HG02938 (cell line): ENCODE data around the gene SOCS6.
"Not testable (repeated sequence)": the region's sequence is repeated elsewhere in the genome, so short reads cannot be mapped to it uniquely, and the experiment has no call there.

Source experiments
- ATAC-seq: cut with Tn5 transposase; IDR thresholded peaks from one replicate; pipeline ENCODE4 v1.9.1; 2021; ENCODE audit warnings: mild to moderate bottlenecking, moderate library complexity; ENCODE audit not compliant: unreplicated experiment

SOCS6 gene

DNA sequence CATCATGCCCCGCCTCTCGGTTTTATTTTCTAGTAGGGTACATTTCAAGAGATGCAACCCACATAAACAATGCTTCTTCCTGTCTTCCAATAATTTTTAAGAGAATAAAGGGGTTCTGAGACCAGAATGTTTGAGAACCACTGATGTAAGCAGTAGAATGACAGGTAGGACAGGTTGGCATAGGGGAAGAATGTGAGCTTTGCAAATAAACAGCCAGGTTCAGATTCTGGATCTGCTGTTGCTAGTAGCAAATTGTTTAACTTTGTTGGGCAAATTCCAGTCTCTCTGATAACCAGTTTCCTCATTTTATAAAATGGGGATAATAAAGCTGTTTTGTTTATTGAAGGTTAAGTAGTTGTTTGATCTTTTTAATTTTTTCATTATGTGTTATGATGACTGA, 32.8 kb downstream of the SOCS6 start:
- no peak for ATAC-seq

DNA sequence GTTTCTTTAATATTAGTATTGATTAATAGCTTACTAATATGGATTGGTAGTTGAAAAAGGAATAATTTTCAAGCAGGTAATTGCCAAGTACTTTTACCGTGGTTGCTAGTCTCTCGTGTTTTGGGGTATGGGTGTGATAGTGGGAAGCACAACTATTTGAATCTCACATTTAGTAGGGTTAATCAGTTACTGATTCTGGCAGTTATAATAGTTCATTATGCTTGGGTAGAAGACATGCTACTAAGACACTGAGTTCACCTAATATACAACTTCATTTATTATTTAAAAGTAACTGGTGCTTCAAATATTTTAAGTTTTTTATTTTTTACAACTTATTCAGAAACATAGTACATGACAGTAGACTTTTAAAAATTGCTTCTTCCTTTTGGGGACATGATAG, 33.5 kb downstream of the SOCS6 start:
- no peak for ATAC-seq

DNA sequence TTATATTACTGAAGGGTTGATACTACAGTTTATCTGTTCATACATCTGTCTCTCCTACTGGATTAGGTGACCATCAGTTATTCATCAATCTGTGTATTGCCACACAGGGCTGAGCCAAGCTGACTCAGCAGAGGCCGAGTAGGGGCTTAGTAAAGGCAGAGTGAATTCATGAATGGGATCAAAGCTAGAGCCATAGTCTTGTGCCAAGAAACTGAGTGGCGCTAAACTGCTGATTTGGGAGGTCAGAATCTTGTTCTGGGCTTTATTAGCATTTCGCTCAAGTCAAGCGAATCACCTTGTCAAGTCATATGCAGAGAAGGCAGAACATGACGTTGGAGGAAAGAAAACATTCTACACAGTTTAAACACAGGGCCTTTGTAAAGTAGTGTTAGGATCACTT, 34.1 kb downstream of the SOCS6 start:
- no peak for ATAC-seq

GRCh38 chr18:70324897-70325296, 36.1 kb downstream of the SOCS6 start:
- ATAC-seq = no peak

DNA sequence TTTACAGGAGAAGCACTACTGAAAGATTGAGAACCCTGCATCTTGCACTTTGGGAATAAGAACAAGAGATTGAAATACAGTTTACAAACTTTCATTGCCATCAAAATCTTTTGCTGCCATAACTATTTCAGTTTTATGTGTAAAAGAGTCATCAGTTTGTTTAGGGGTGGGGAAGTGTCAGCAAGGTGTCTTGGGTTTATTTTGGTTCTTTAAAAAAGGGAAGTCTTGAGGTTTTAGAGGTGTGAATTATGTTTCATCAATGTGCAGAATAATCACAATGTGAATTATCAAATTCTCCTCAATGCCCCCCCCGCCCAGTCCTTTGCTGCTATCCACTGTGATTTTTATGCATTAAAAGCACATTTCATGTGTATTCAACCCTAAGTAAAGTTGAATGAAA, 37.4 kb downstream of the SOCS6 start:
- no peak for ATAC-seq

GRCh38 chr18:70328169-70328568, 39.3 kb downstream of the SOCS6 start:
- no peak for ATAC-seq

GRCh38 chr18:70329071-70329470, 40.2 kb downstream of the SOCS6 start:
- ATAC-seq = no peak

DNA sequence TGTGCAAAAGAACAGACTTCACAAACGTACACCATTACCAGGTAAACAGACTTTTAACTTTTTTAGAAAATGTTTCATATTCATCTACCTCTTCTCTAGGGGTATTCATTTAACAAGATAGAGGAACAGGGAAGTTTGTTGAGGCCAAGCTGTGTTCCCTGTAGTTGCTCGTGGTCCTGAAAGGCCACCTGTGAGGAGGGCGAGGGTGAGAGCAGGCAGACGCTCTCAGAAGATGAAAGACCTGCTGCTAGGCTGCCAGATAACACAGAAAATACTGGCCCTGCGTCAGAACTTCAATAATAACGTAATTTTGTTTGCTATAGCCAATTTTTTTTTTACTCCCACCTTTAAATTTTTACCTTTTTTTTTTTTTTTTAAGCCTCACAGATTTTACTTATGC, 42.0 kb downstream of the SOCS6 start:
- ATAC-seq = no peak

GRCh38 chr18:70331456-70332097, 42.7 kb downstream of the SOCS6 start:
- ATAC-seq = no peak

GRCh38 chr18:70332694-70333093, 43.8 kb downstream of the SOCS6 start:
- ATAC-seq = no peak

- ATAC-seq = no peak
Measured at GRCh38 chr18:70333316-70333715, 44.5 kb downstream of the SOCS6 start.

DNA sequence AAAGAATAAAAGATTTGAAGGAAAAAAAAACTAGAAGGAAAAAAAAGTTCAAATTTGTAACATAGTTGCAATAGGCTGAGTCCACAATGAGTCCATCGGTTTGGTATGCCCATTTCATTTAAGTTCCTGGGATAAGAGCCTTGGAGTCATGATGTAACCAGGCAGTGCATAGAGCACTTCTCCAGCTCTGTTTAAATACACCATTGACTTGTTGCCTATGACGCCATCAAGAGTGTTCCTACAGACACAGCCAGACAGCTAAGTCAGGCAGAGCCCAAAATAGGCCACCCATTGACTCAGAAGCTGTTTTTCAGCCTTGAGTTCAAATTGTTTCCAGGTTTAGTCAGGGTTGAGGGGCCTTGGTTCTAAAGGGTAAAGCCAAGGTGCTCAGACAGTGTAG, 44.9 kb downstream of the SOCS6 start:
- no peak for ATAC-seq

- ATAC-seq = no peak
Measured at GRCh38 chr18:70334264-70334663, 45.4 kb downstream of the SOCS6 start.

DNA sequence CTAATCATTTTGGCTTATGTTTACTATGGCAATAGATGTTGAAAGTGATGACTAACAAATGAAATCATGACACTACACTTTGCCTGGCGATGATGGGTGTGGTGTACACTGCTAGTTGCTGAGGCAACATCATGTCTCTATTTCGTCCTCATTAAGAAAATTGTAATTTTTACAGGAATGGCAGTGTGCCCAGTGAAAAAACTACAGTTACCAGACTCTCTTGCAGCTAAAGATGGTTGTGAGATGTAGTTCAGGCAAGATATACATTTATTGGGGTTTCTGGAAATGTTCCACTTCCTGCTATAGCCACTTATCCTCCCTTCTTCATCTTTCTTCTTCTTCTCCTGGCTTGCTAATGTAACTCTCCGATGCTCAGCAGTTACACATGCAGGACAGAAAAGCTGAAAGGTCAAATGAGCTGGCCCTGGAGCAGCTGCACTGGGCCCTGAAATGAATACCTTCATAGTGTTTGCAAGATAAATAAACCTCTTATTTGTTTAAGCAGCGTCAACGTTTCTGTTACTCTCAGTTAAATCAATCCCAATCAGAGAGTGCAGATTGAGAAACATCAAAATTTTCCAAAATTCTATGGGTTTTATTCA, 46.0 kb downstream of the SOCS6 start:
- ATAC-seq = no peak

- no peak for ATAC-seq
Measured at GRCh38 chr18:70335892-70336726, 47.3 kb downstream of the SOCS6 start.

DNA sequence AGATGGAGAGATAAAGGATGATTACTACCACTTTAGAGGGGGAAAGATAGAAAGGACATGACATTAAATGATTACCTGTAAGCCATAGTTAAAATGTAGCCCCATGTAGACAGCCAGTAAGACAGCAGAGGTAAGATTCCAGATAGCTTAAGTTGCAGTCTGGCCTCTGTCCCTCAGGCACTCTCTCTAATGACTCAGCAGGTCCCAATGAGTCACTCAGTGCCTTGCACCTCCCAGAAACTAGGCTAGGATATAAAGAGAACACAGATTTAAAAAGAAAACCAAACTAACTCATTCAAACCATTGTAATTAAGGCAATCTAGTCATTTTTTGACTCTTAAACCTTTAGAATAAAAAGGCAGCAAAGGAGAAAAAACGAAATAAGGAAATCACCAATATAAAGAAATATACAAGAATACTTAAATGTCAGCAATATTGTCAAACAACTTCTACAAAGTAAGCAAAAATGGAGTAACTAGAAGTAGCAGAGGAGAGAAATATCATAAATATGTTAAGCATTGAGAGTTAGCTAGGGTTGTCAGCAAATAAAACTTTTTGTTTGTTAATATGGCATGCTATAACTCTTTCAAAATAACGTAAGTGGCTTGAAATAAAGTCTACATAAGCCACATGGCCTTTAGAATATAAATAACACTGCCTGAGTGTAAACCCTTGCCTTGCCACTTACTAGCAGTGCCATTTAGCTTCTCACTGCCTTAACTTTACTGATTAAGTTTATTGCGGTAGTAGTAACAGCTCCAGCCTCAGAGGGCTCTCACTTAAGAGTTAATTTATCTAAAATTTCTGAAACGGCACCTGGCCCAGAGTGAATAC, 48.5 kb downstream of the SOCS6 start:
- ATAC-seq = no peak

- ATAC-seq = no peak
Measured at GRCh38 chr18:70338890-70339289, 50.0 kb downstream of the SOCS6 start.

GRCh38 chr18:70339915-70340314, 51.1 kb downstream of the SOCS6 start:
- ATAC-seq = no peak

- not testable (repeated sequence) for ATAC-seq
Measured at GRCh38 chr18:70348481-70348880, 59.6 kb downstream of the SOCS6 start.

GRCh38 chr18:70349316-70349715, 60.5 kb downstream of the SOCS6 start:
- no peak for ATAC-seq

DNA sequence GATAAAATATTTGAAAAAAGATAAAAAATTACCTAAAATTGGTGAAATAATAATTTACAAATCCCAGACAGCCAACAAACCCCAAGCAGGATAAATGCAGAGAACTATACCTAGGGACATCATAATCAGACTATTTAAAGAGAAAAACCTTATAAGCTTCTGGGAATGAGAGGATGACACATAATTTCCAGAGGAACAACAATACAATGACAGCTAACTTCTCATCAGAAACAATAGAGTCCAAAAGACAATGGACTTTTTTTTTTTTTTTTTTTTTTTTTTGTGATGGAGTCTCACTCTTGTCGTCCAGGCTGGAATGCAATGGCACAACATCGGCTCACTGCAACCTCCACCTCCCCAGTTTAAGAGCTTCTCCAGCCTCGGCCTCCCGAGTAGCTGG, 65.2 kb downstream of the SOCS6 start:
- ATAC-seq = no peak
